Measurements from ENCODE around the gene THOC2.
"Not testable (repeated sequence)": the region's sequence is repeated elsewhere in the genome, so short reads cannot be mapped to it uniquely, and the experiment has no call there.

THOC2 gene

DNA sequence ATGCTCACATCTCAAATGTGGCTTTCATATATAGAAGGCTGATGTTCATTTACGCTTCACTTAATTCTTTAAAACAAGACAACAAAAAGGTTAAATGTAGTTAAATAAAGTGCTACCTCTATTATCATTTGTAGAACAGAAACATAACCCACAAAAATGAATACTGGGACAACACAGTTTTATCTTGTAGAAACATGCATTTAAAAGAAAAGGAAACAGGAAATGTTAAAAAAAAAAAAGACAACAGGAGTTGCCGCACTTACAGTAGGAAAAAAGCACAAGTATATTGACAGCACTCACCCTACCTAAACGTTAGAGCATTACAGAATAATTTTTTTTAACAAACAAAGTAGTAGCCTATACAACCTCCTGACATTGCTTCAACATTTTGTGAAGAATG lies 4.8 kb downstream of the THOC2 start:
- peaks cover 99% of the 10 kb centered on the region for H3K79me2 ChIP-seq (ENCODE audit: insufficient read depth, low read length)
- no peaks in the 10 kb centered on the region for H3K9me2 ChIP-seq (replicated peaks; ENCODE audit: low read depth, low read length)
- H3K27me3 ChIP-seq (ENCODE audit: insufficient read depth, low read length, poor library complexity, severe bottlenecking): no peaks in the 10 kb centered on the region
- H3K4me3 ChIP-seq (ENCODE audit: low read length, poor library complexity, severe bottlenecking): peak overlapping the region; percentile 95
- H3K9me3 ChIP-seq (ENCODE audit: insufficient read depth, low read depth, low read length): no peaks in the 10 kb centered on the region
- no peak overlapping the region for H2AFZ ChIP-seq (ENCODE audit: low read length)
- H3K36me3 ChIP-seq (ENCODE audit: insufficient read depth, low read length): no peaks in the 10 kb centered on the region
- H3F3A ChIP-seq (ENCODE audit: low read depth): no peaks in the 10 kb centered on the region; the same call in 1 of the 2 replicates
- peaks cover 32% of the 10 kb centered on the region for H3K4me1 ChIP-seq (ENCODE audit: insufficient read depth, low read length, poor library complexity, severe bottlenecking)
- H4K20me1 ChIP-seq (ENCODE audit: insufficient read depth, low read length, poor library complexity, severe bottlenecking): peaks cover 74% of the 10 kb centered on the region
- TF ChIP-seq EZH2phosphoT487 (IDR thresholded peaks at IDR 0.05; ENCODE audit: borderline replicate concordance) (no peak), CTCF (conservative IDR thresholded peaks at IDR 0.05; ENCODE audit: low read length) (no peak)
- H3K4me2 ChIP-seq (ENCODE audit: low read depth, low read length, poor library complexity, severe bottlenecking): peak overlapping the region; percentile 89
- peak overlapping the region; percentile 54 for H3K9ac ChIP-seq (ENCODE audit: low read depth, low read length, poor library complexity, severe bottlenecking)

GRCh38 chrX:123722193-123722592 lies 10.7 kb downstream of the THOC2 start:
- Histone ChIP-seq H3K79me2 (ENCODE audit: insufficient read depth, low read length) (peaks cover 93% of the 10 kb centered on the region), H4K20me1 (ENCODE audit: insufficient read depth, low read length, poor library complexity, severe bottlenecking) (peaks cover 44% of the 10 kb centered on the region)
- not testable (repeated sequence) for H3K4me1 ChIP-seq (ENCODE audit: insufficient read depth, low read length, poor library complexity, severe bottlenecking); H3K9ac ChIP-seq (ENCODE audit: low read depth, low read length, poor library complexity, severe bottlenecking); H3F3A ChIP-seq (ENCODE audit: low read depth); H2AFZ ChIP-seq (ENCODE audit: low read length); H3K27me3 ChIP-seq (ENCODE audit: insufficient read depth, low read length, poor library complexity, severe bottlenecking); H3K4me2 ChIP-seq (ENCODE audit: low read depth, low read length, poor library complexity, severe bottlenecking); H3K36me3 ChIP-seq (ENCODE audit: insufficient read depth, low read length); H3K9me2 ChIP-seq (replicated peaks; ENCODE audit: low read depth, low read length); H3K9me3 ChIP-seq (ENCODE audit: insufficient read depth, low read depth, low read length); H3K4me3 ChIP-seq (ENCODE audit: low read length, poor library complexity, severe bottlenecking)

DNA sequence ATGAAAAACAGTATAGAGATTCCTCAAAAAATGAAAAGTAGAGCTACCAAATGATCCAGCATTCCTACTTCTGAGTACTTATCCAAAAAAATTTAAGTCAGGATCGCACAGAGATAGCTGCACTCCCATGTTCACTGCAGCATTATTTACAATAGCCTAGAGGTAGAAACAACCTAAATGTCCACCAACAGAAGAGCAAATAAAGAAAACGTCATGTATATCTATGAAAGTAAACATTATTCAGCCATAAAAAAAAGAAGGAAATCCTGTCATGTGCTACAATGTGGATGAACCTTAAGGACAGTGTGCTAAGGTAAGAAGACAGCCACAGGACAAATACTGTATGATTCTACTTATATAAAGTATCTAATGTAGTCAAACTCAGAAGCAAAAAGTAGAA lies 12.4 kb downstream of the THOC2 start:
- no peaks in the 10 kb centered on the region for H3K9me3 ChIP-seq (ENCODE audit: insufficient read depth, low read depth, low read length)
- H3K9ac ChIP-seq (ENCODE audit: low read depth, low read length, poor library complexity, severe bottlenecking): no peak overlapping the region
- H3K9me2 ChIP-seq (replicated peaks; ENCODE audit: low read depth, low read length): no peaks in the 10 kb centered on the region
- TF ChIP-seq CTCF (conservative IDR thresholded peaks at IDR 0.05; ENCODE audit: low read length) (no peak), EZH2phosphoT487 (IDR thresholded peaks at IDR 0.05; ENCODE audit: borderline replicate concordance) (no peak)
- H2AFZ ChIP-seq (ENCODE audit: low read length): no peak overlapping the region
- H3K36me3 ChIP-seq (ENCODE audit: insufficient read depth, low read length): no peaks in the 10 kb centered on the region
- H3F3A ChIP-seq (ENCODE audit: low read depth): no peaks in the 10 kb centered on the region
- H3K4me3 ChIP-seq (ENCODE audit: low read length, poor library complexity, severe bottlenecking): no peak overlapping the region
- peaks cover 92% of the 10 kb centered on the region for H3K79me2 ChIP-seq (ENCODE audit: insufficient read depth, low read length)
- H3K27me3 ChIP-seq (ENCODE audit: insufficient read depth, low read length, poor library complexity, severe bottlenecking): no peaks in the 10 kb centered on the region
- no peak overlapping the region for H3K4me2 ChIP-seq (ENCODE audit: low read depth, low read length, poor library complexity, severe bottlenecking)
- H3K4me1 ChIP-seq (ENCODE audit: insufficient read depth, low read length, poor library complexity, severe bottlenecking): peaks cover 1% of the 10 kb centered on the region
- H4K20me1 ChIP-seq (ENCODE audit: insufficient read depth, low read length, poor library complexity, severe bottlenecking): peaks cover 33% of the 10 kb centered on the region

GRCh38 chrX:123713841-123714240 lies 19.0 kb downstream of the THOC2 start:
- Histone ChIP-seq H3K4me3 (ENCODE audit: low read length, poor library complexity, severe bottlenecking) (no peak overlapping the region), H3K9me2 (replicated peaks; ENCODE audit: low read depth, low read length) (no peaks in the 10 kb centered on the region), H3F3A (ENCODE audit: low read depth) (no peaks in the 10 kb centered on the region), H4K20me1 (ENCODE audit: insufficient read depth, low read length, poor library complexity, severe bottlenecking) (peaks cover 38% of the 10 kb centered on the region), H3K36me3 (ENCODE audit: insufficient read depth, low read length) (peaks cover 8% of the 10 kb centered on the region; the same call in 1 of the 2 replicates), H3K27me3 (ENCODE audit: insufficient read depth, low read length, poor library complexity, severe bottlenecking) (no peaks in the 10 kb centered on the region), H3K4me2 (ENCODE audit: low read depth, low read length, poor library complexity, severe bottlenecking) (no peak overlapping the region), H3K4me1 (ENCODE audit: insufficient read depth, low read length, poor library complexity, severe bottlenecking) (no peaks in the 10 kb centered on the region), H3K9me3 (ENCODE audit: insufficient read depth, low read depth, low read length) (no peaks in the 10 kb centered on the region), H3K79me2 (ENCODE audit: insufficient read depth, low read length) (peaks cover 79% of the 10 kb centered on the region), H3K9ac (ENCODE audit: low read depth, low read length, poor library complexity, severe bottlenecking) (no peak overlapping the region), H2AFZ (ENCODE audit: low read length) (no peak overlapping the region)
- TF ChIP-seq EZH2phosphoT487 (IDR thresholded peaks at IDR 0.05; ENCODE audit: borderline replicate concordance) (no peak), CTCF (conservative IDR thresholded peaks at IDR 0.05; ENCODE audit: low read length) (no peak)

Data from Loucy (cell line).